ENCODE results near the gene LETMD1. TPM values are rescaled to one million over a fixed set of nuclear protein-coding genes. Genes with fewer than 3 reads are reported as not detected.

Gene LETMD1
- total and polyA plus RNA-seq, 2 donors (not counting 3 experiments of a cell fraction or from before 2014, with no cell fraction given), result 38.9 to 47.7 TPM

DNA sequence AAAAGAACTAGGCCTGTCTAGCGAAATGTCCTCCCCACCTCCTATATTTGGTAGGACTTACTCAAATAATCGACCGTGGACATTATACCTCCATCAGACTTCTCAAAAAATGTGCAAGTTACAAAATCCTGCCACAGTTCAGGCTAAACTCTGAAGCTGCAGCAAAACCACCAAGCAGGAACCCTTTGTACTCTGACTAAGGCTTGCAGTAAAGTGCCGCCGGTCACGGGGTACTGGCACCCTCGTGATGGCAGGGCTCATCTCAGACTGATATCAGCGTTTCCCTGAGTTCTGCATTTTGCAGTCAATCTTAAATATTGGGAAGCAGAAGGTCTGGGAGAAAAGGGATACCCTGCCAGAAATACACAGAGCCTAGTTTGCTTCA, 39.1 kb upstream of the LETMD1 start:
- dilution Hi-C loops (cut with MboI; ENCODE audit: extremely low pct_ligation_motif_present, low sequenced_read_pairs) (no loop called here), intact Hi-C loops (cut with micrococcal nuclease) (no loop called here)
- ChIA-PET POLR2A (no interaction called here), CTCF (interaction anchor here (0.8 to 1.5 kb wide), 5 partner anchors 11 to 244 kb away, joined by 3 to 6 read pairs (median 4); no protein-coding TSS in a partner anchor)
- FAIRE-seq (peak; percentile 37), DNase-seq (ENCODE audit: low read depth, low spot score) (no peak)
- H3K4me3 ChIP-seq (replicated peaks in 1 of 3; ENCODE audit: insufficient read depth in 1 of 3, low read depth in 1 of 3, low read length in 3 of 3), result no peak overlapping the region
- H3K9me1 ChIP-seq (replicated peaks; ENCODE audit: control insufficient read depth, extremely low read depth, insufficient read depth, low read length), result no peaks in the 10 kb centered on the region
- peaks cover 0 to 3% of the 10 kb centered on the region in 2 experiments for H3K36me3 ChIP-seq (ENCODE audit: control insufficient read depth in 2 of 2, extremely low read depth in 1 of 2, insufficient read depth in 2 of 2, low read length in 2 of 2)
- peaks cover 22% of the 10 kb centered on the region for H3K79me2 ChIP-seq (ENCODE audit: control insufficient read depth, insufficient read depth, low read length)
- H2AFZ ChIP-seq (ENCODE audit: low read depth, low read length), result no peak overlapping the region
- H3K9ac ChIP-seq (replicated peaks; ENCODE audit: extremely low read depth, insufficient read depth, low read length), result no peak overlapping the region
- H3K9me3 ChIP-seq (replicated peaks; ENCODE audit: control insufficient read depth, insufficient read depth, low read length), result no peaks in the 10 kb centered on the region
- no peak for TF ChIP-seq FOS (IDR thresholded peaks at IDR 0.05; ENCODE audit: borderline replicate concordance, insufficient read depth, low read length)
- TF ChIP-seq POLR2AphosphoS5 (IDR thresholded peaks at IDR 0.05; ENCODE audit: insufficient read depth, low read depth, low read length), result no peak
- TF ChIP-seq, protein P1, sequence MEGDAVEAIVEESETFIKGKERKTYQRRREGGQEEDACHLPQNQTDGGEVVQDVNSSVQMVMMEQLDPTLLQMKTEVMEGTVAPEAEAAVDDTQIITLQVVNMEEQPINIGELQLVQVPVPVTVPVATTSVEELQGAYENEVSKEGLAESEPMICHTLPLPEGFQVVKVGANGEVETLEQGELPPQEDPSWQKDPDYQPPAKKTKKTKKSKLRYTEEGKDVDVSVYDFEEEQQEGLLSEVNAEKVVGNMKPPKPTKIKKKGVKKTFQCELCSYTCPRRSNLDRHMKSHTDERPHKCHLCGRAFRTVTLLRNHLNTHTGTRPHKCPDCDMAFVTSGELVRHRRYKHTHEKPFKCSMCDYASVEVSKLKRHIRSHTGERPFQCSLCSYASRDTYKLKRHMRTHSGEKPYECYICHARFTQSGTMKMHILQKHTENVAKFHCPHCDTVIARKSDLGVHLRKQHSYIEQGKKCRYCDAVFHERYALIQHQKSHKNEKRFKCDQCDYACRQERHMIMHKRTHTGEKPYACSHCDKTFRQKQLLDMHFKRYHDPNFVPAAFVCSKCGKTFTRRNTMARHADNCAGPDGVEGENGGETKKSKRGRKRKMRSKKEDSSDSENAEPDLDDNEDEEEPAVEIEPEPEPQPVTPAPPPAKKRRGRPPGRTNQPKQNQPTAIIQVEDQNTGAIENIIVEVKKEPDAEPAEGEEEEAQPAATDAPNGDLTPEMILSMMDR (IDR thresholded peaks at IDR 0.05; ENCODE audit: extremely low read depth in 1 of 2, insufficient read depth in 1 of 2, low read depth in 1 of 2, low read length in 2 of 2), result no peak
- TF ChIP-seq EZH2 (IDR thresholded peaks at IDR 0.05; ENCODE audit: borderline replicate concordance, low read depth, low read length, severe bottlenecking), result no peak
- no peak for TF ChIP-seq POLR2A (IDR thresholded peaks at IDR 0.05; ENCODE audit: low read depth, low read length)
- TF ChIP-seq, protein P2, sequence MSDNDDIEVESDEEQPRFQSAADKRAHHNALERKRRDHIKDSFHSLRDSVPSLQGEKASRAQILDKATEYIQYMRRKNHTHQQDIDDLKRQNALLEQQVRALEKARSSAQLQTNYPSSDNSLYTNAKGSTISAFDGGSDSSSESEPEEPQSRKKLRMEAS (IDR thresholded peaks at IDR 0.05; ENCODE audit: insufficient read depth, insufficient read length), result no peak
- no peak for TF ChIP-seq GATA2 (IDR thresholded peaks at IDR 0.05; ENCODE audit: insufficient read depth, insufficient read length, low read depth, low read length)
- no peak for TF ChIP-seq MYC (IDR thresholded peaks at IDR 0.05; ENCODE audit: low read depth, low read length)
- TF ChIP-seq JUN (IDR thresholded peaks at IDR 0.05; ENCODE audit: borderline replicate concordance, insufficient read depth, insufficient read length, low read depth), result no peak
- H3K27me3 ChIP-seq (ENCODE audit: control insufficient read depth in 2 of 2, insufficient read depth in 2 of 2, low read length in 2 of 2), result no peaks in the 10 kb centered on the region
- no TSS peak for BruUV-seq (replicated peaks)
- H3K27ac ChIP-seq (ENCODE audit: insufficient read depth, low read depth, low read length), result no peak overlapping the region
- no peak overlapping the region for H3K4me2 ChIP-seq (ENCODE audit: insufficient read depth, low read length)
- no peaks in the 10 kb centered on the region for H3K4me1 ChIP-seq (ENCODE audit: control insufficient read depth, extremely low read depth, insufficient read depth, low read length)
- H4K20me1 ChIP-seq (replicated peaks; ENCODE audit: control insufficient read depth, extremely low read depth, insufficient read depth, low read length), result no peaks in the 10 kb centered on the region

Data from endothelial cell of umbilical vein (primary cell).